ENCODE data around the gene KIAA0513.

KIAA0513 gene

GRCh38 chr16:85088570-85089199 lies 61.1 kb downstream of the KIAA0513 start:
- peaks cover 5% of the 10 kb centered on the region for H3K4me1 Mint-ChIP-seq (ENCODE audit: low read depth)
- no peak overlapping the region for H3K27ac Mint-ChIP-seq
- no peaks in the 10 kb centered on the region for H3K9me3 Mint-ChIP-seq
- no peaks in the 10 kb centered on the region for H3K36me3 Mint-ChIP-seq (ENCODE audit: low read depth)
- no peak overlapping the region for H3K4me3 Mint-ChIP-seq
- H3K27me3 Mint-ChIP-seq: no peaks in the 10 kb centered on the region

- H3K4me3 Mint-ChIP-seq: no peak overlapping the region
- no peak overlapping the region for H3K27ac Mint-ChIP-seq
- peaks cover 5% of the 10 kb centered on the region for H3K4me1 Mint-ChIP-seq (ENCODE audit: low read depth)
- H3K36me3 Mint-ChIP-seq (ENCODE audit: low read depth): no peaks in the 10 kb centered on the region
- no peaks in the 10 kb centered on the region for H3K9me3 Mint-ChIP-seq
- H3K27me3 Mint-ChIP-seq: no peaks in the 10 kb centered on the region
These were observed 61.9 kb downstream of the KIAA0513 start for GRCh38 chr16:85089525-85089924.

GRCh38 chr16:85090181-85090580 lies 62.6 kb downstream of the KIAA0513 start:
- Mint-ChIP-seq H3K27me3 (no peaks in the 10 kb centered on the region), H3K4me1 (ENCODE audit: low read depth) (peaks cover 5% of the 10 kb centered on the region), H3K27ac (no peak overlapping the region), H3K36me3 (ENCODE audit: low read depth) (no peaks in the 10 kb centered on the region), H3K4me3 (no peak overlapping the region), H3K9me3 (no peaks in the 10 kb centered on the region)

- Mint-ChIP-seq H3K4me3 (no peak overlapping the region), H3K4me1 (ENCODE audit: low read depth) (peaks cover 5% of the 10 kb centered on the region), H3K36me3 (ENCODE audit: low read depth) (no peaks in the 10 kb centered on the region), H3K9me3 (no peaks in the 10 kb centered on the region), H3K27me3 (no peaks in the 10 kb centered on the region), H3K27ac (no peak overlapping the region)
These were observed 63.4 kb downstream of the KIAA0513 start for GRCh38 chr16:85090873-85091521.

GRCh38 chr16:85091522-85091910 lies 63.9 kb downstream of the KIAA0513 start:
- no peaks in the 10 kb centered on the region for H3K36me3 Mint-ChIP-seq (ENCODE audit: low read depth)
- no peak overlapping the region for H3K4me3 Mint-ChIP-seq
- peaks cover 5% of the 10 kb centered on the region for H3K4me1 Mint-ChIP-seq (ENCODE audit: low read depth)
- no peaks in the 10 kb centered on the region for H3K27me3 Mint-ChIP-seq
- H3K27ac Mint-ChIP-seq: no peak overlapping the region
- no peaks in the 10 kb centered on the region for H3K9me3 Mint-ChIP-seq

- H3K27ac Mint-ChIP-seq: no peak overlapping the region
- H3K4me1 Mint-ChIP-seq (ENCODE audit: low read depth): no peaks in the 10 kb centered on the region
- H3K36me3 Mint-ChIP-seq (ENCODE audit: low read depth): no peaks in the 10 kb centered on the region
- H3K4me3 Mint-ChIP-seq: no peak overlapping the region
- no peaks in the 10 kb centered on the region for H3K9me3 Mint-ChIP-seq
- H3K27me3 Mint-ChIP-seq: no peaks in the 10 kb centered on the region
These were observed 64.7 kb downstream of the KIAA0513 start for GRCh38 chr16:85092309-85092708.

GRCh38 chr16:85092851-85093250 lies 65.3 kb downstream of the KIAA0513 start:
- Mint-ChIP-seq H3K9me3 (no peaks in the 10 kb centered on the region), H3K27ac (no peak overlapping the region), H3K27me3 (no peaks in the 10 kb centered on the region), H3K36me3 (ENCODE audit: low read depth) (no peaks in the 10 kb centered on the region), H3K4me1 (ENCODE audit: low read depth) (no peaks in the 10 kb centered on the region), H3K4me3 (no peak overlapping the region)

- H3K27me3 Mint-ChIP-seq: no peaks in the 10 kb centered on the region
These were observed 66.1 kb downstream of the KIAA0513 start for GRCh38 chr16:85093705-85094104.

GRCh38 chr16:85094176-85094805 lies 66.7 kb downstream of the KIAA0513 start:
- Mint-ChIP-seq H3K36me3 (ENCODE audit: low read depth) (no peaks in the 10 kb centered on the region), H3K27me3 (no peaks in the 10 kb centered on the region), H3K27ac (no peak overlapping the region), H3K4me3 (no peak overlapping the region), H3K9me3 (no peaks in the 10 kb centered on the region), H3K4me1 (ENCODE audit: low read depth) (no peaks in the 10 kb centered on the region)

More at GRCh38 chr16:85093705-85094104, 66.1 kb downstream of the KIAA0513 start:
- no peak overlapping the region for H3K27ac Mint-ChIP-seq
- no peak overlapping the region for H3K4me3 Mint-ChIP-seq
- no peaks in the 10 kb centered on the region for H3K36me3 Mint-ChIP-seq (ENCODE audit: low read depth)
- no peaks in the 10 kb centered on the region for H3K4me1 Mint-ChIP-seq (ENCODE audit: low read depth)
- H3K9me3 Mint-ChIP-seq: no peaks in the 10 kb centered on the region

GRCh38 chr16:85094812-85095211 lies 67.2 kb downstream of the KIAA0513 start:
- Mint-ChIP-seq H3K36me3 (ENCODE audit: low read depth) (no peaks in the 10 kb centered on the region), H3K9me3 (no peaks in the 10 kb centered on the region), H3K4me3 (no peak overlapping the region), H3K27ac (no peak overlapping the region), H3K27me3 (no peaks in the 10 kb centered on the region), H3K4me1 (ENCODE audit: low read depth) (no peaks in the 10 kb centered on the region)

- Mint-ChIP-seq H3K4me3 (no peak overlapping the region), H3K4me1 (ENCODE audit: low read depth) (peaks cover 4% of the 10 kb centered on the region), H3K9me3 (no peaks in the 10 kb centered on the region), H3K36me3 (ENCODE audit: low read depth) (no peaks in the 10 kb centered on the region), H3K27me3 (no peaks in the 10 kb centered on the region), H3K27ac (no peak overlapping the region)
These were observed 69.3 kb downstream of the KIAA0513 start for GRCh38 chr16:85096921-85097320.

GRCh38 chr16:85098565-85098964 lies 71.0 kb downstream of the KIAA0513 start:
- H3K9me3 Mint-ChIP-seq: no peaks in the 10 kb centered on the region
- no peaks in the 10 kb centered on the region for H3K27me3 Mint-ChIP-seq
- H3K4me1 Mint-ChIP-seq (ENCODE audit: low read depth): peaks cover 14% of the 10 kb centered on the region
- H3K27ac Mint-ChIP-seq: no peak overlapping the region
- H3K4me3 Mint-ChIP-seq: no peak overlapping the region
- H3K36me3 Mint-ChIP-seq (ENCODE audit: low read depth): no peaks in the 10 kb centered on the region

- no peaks in the 10 kb centered on the region for H3K36me3 Mint-ChIP-seq (ENCODE audit: low read depth)
- no peaks in the 10 kb centered on the region for H3K9me3 Mint-ChIP-seq
- H3K4me1 Mint-ChIP-seq (ENCODE audit: low read depth): peaks cover 30% of the 10 kb centered on the region
- no peak overlapping the region for H3K27ac Mint-ChIP-seq
- H3K4me3 Mint-ChIP-seq: no peak overlapping the region
- H3K27me3 Mint-ChIP-seq: no peaks in the 10 kb centered on the region
These were observed 72.7 kb downstream of the KIAA0513 start for GRCh38 chr16:85100265-85100664.

GRCh38 chr16:85101956-85102630 lies 74.5 kb downstream of the KIAA0513 start:
- no peaks in the 10 kb centered on the region for H3K36me3 Mint-ChIP-seq (ENCODE audit: low read depth)
- H3K27me3 Mint-ChIP-seq: no peaks in the 10 kb centered on the region
- H3K4me1 Mint-ChIP-seq (ENCODE audit: low read depth): peaks cover 33% of the 10 kb centered on the region
- H3K9me3 Mint-ChIP-seq: no peaks in the 10 kb centered on the region
- no peak overlapping the region for H3K27ac Mint-ChIP-seq
- H3K4me3 Mint-ChIP-seq: no peak overlapping the region

All from stimulated activated naive CD8-positive, alpha-beta T cell treated with anti-CD3 and anti-CD28 coated beads, Interleukin-15, Interleukin-2, amounts not matched to agents 100 ng/mL and 50 ng/mL, for 24 hours (primary cell).